ENCODE measurements around the gene SEMA4B. TPM values are rescaled to one million over a fixed set of nuclear protein-coding genes. Genes with fewer than 3 reads are reported as not detected.

SEMA4B gene
- total and polyA plus RNA-seq, 2 of the 8 experiments (the other 6 are each of a cell fraction or from before 2014, with no cell fraction given), result 42.7 to 43.0 TPM

GRCh38 chr15:90205050-90205848 is 4.1 kb downstream of the SEMA4B start:
- H2BK5ac ChIP-seq (ENCODE audit: low read depth, low read length), result no peak overlapping the region
- peaks cover 6 to 29% of the 10 kb centered on the region in 2 experiments for H4K20me1 ChIP-seq (replicated peaks in 1 of 2; ENCODE audit: control insufficient read depth in 1 of 2, insufficient read depth in 2 of 2, low read length in 2 of 2)
- H3K23ac ChIP-seq (ENCODE audit: insufficient read length), result no peak overlapping the region
- no peak overlapping the region for H2BK15ac ChIP-seq (ENCODE audit: low read length)
- no peak overlapping the region for H2AK5ac ChIP-seq (ENCODE audit: low read depth, low read length)
- DNase-seq (ENCODE audit: low read depth in 1 of 2, low spot score in 2 of 2), result no peak
- CTCF ChIA-PET (ENCODE audit: partially characterized antibody), result interaction anchor here (0.6 to 12.6 kb wide), 7 partner anchors 12 to 352 kb away, joined by 3 to 182 read pairs (median 3); no protein-coding TSS in a partner anchor
- H3K14ac ChIP-seq (ENCODE audit: insufficient read length), result no peak overlapping the region
- no peaks in the 10 kb centered on the region for H3K9me3 ChIP-seq (ENCODE audit: insufficient read depth in 2 of 2, low read depth in 1 of 2, low read length in 1 of 2)
- H3K23me2 ChIP-seq (ENCODE audit: low read depth, low read length), result peaks cover 16% of the 10 kb centered on the region
- H2BK12ac ChIP-seq (ENCODE audit: low read depth, low read length), result no peak overlapping the region
- no peak overlapping the region for H2BK120ac ChIP-seq (replicated peaks; ENCODE audit: low read depth, low read length)
- H3K56ac ChIP-seq (replicated peaks; ENCODE audit: insufficient read length, low read depth, low read length), result no peak overlapping the region
- H4K8ac ChIP-seq (ENCODE audit: extremely low read depth, insufficient read depth, low read length), result no peak overlapping the region
- no peak overlapping the region for H4K5ac ChIP-seq (ENCODE audit: insufficient read length, low read depth, low read length)
- H3K4ac ChIP-seq (replicated peaks; ENCODE audit: insufficient read length, low read depth, low read length), result no peak overlapping the region
- H3K4me2 ChIP-seq (ENCODE audit: insufficient read depth in 1 of 2, low read depth in 2 of 2, low read length in 2 of 2), result no peak overlapping the region; a peak in 1 of 4 replicates
- H3K18ac ChIP-seq (ENCODE audit: extremely low read depth, low read length), result no peak overlapping the region
- H3K79me2 ChIP-seq (ENCODE audit: control insufficient read depth in 1 of 2, insufficient read depth in 2 of 2, low read length in 2 of 2), result peaks cover 9 to 62% of the 10 kb centered on the region in 2 experiments
- H3K79me1 ChIP-seq (ENCODE audit: low read depth, low read length), result peaks cover 18% of the 10 kb centered on the region
- peaks cover 0 to 3% (median 2%) of the 10 kb centered on the region in 4 experiments; a peak in 4 of 8 replicates for H3K36me3 ChIP-seq (ENCODE audit: control insufficient read depth in 2 of 4, insufficient read depth in 4 of 4, low read length in 3 of 4)
- H3K27me3 ChIP-seq (replicated peaks in 1 of 4; ENCODE audit: control insufficient read depth in 3 of 4, extremely low read depth in 1 of 4, insufficient read depth in 3 of 4, low read length in 3 of 4), result no peaks in the 10 kb centered on the region
- WGBS, 2 experiments (ENCODE audit: extremely low coverage in 1 of 2, insufficient coverage in 1 of 2, insufficient read length in 1 of 2, insufficient replicate concordance in 2 of 2, low coverage in 1 of 2, low lambda C conversion rate in 2 of 2, missing lambda C conversion rate in 1 of 2), result 84% methylated on average over 10 of the region's 10 CpGs; no CpG with 5 or more reads in 1 of the 2 experiments
- no peak overlapping the region for H3K9ac ChIP-seq (replicated peaks in 1 of 4; ENCODE audit: extremely low read depth in 1 of 4, low read depth in 3 of 4, low read length in 3 of 4)
- FAIRE-seq, result no peak
- peaks cover 0 to 19% (median 7%) of the 10 kb centered on the region in 4 experiments; a peak in 5 of 7 replicates for H3K4me1 ChIP-seq (replicated peaks in 1 of 4; ENCODE audit: control insufficient read depth in 3 of 4, insufficient read depth in 4 of 4, low read length in 3 of 4)
- POLR2A ChIA-PET (ENCODE audit: partially characterized antibody), result interaction anchor here (1.3 to 2.0 kb wide), 2 partner anchors 9 to 14 kb away, joined by 3 to 5 read pairs; no protein-coding TSS in a partner anchor
- no peak overlapping the region for H4K91ac ChIP-seq (replicated peaks; ENCODE audit: insufficient read length, low read length)
- H2BK20ac ChIP-seq (ENCODE audit: low read length), result no peak overlapping the region
- H2AFZ ChIP-seq (ENCODE audit: low read length), result no peak overlapping the region
- no peak overlapping the region for H3K4me3 ChIP-seq (ENCODE audit: extremely low read depth in 1 of 4, insufficient read depth in 2 of 4, low read depth in 3 of 4, low read length in 4 of 4)
- no peak overlapping the region for H3K27ac ChIP-seq (ENCODE audit: low read depth, low read length)
- TF ChIP-seq SIRT6 (IDR thresholded peaks at IDR 0.05; ENCODE audit: low read length) (no peak), BACH1 (IDR thresholded peaks at IDR 0.05; ENCODE audit: low read length) (no peak), GTF2F1 (IDR thresholded peaks at IDR 0.05; ENCODE audit: borderline replicate concordance, low read depth, low read length) (no peak), MAFK (IDR thresholded peaks at IDR 0.05; ENCODE audit: low read depth, low read length) (no peak), CTCF (IDR thresholded peaks at IDR 0.05; ENCODE audit: control extremely low read depth in 1 of 3, insufficient read depth in 1 of 3, low read depth in 1 of 3, low read length in 3 of 3) (no peak), SIN3A (conservative IDR thresholded peaks at IDR 0.05 in 1 of 2, IDR thresholded peaks at IDR 0.05 in 1 of 2; ENCODE audit: low read depth in 1 of 2, low read length in 2 of 2) (no peak), KDM4A (IDR thresholded peaks at IDR 0.05; ENCODE audit: low read depth, low read length, severe bottlenecking) (no peak), TEAD4 (IDR thresholded peaks at IDR 0.05; ENCODE audit: low read depth, low read length) (no peak), ASH2L (IDR thresholded peaks at IDR 0.05; ENCODE audit: low read length) (no peak), POU5F1 (IDR thresholded peaks at IDR 0.05; ENCODE audit: low read depth, low read length) (no peak)
